Hepatocyte (in vitro differentiated cells): ENCODE data around the gene TRPM3.

Experiments
- EZH2 ChIP-seq: fragments of 200-600 bp; sonication (generic); IDR thresholded peaks from 2 replicates; pipeline ENCODE4 v1.6.1; 2016; ENCODE audit warnings: antibody characterized with exemption, mild to moderate bottlenecking, borderline replicate concordance
- EZH2phosphoT487 ChIP-seq: fragments of 200-600 bp; sonication (generic); IDR thresholded peaks from one replicate; pipeline ENCODE4 v1.6.1; 2018; ENCODE audit warnings: antibody characterized with exemption, mild to moderate bottlenecking, low read depth, moderate library complexity; ENCODE audit not compliant: unreplicated experiment, severe bottlenecking
- TF ChIP-seq, protein P1 (sequence below): fragments of 200-600 bp; sonication (generic); IDR thresholded peaks from 2 replicates; pipeline ENCODE4 v1.5.1; 2016; ENCODE audit warnings: antibody characterized with exemption, mild to moderate bottlenecking; ENCODE audit not compliant: poor library complexity

DNA sequence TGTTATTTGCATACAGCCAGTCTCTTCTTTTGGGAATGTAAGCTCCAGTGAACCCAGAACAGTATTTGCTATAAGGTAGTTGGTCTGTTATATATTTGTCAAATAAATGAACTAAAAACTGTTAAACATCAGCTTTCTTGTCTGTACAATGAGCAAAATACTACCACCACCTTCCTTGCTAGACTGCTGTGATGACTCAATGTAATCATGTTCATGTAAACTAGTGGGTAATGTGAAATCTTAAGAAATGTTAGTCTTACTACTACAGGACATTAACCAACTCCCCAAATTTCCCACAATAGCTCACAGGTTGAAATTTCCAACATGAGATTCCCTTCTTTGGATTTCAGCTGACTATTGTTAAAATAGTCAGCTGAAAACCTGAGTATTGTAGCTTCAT, 176.1 kb downstream of the TRPM3 start:
- TF ChIP-seq, protein P1, sequence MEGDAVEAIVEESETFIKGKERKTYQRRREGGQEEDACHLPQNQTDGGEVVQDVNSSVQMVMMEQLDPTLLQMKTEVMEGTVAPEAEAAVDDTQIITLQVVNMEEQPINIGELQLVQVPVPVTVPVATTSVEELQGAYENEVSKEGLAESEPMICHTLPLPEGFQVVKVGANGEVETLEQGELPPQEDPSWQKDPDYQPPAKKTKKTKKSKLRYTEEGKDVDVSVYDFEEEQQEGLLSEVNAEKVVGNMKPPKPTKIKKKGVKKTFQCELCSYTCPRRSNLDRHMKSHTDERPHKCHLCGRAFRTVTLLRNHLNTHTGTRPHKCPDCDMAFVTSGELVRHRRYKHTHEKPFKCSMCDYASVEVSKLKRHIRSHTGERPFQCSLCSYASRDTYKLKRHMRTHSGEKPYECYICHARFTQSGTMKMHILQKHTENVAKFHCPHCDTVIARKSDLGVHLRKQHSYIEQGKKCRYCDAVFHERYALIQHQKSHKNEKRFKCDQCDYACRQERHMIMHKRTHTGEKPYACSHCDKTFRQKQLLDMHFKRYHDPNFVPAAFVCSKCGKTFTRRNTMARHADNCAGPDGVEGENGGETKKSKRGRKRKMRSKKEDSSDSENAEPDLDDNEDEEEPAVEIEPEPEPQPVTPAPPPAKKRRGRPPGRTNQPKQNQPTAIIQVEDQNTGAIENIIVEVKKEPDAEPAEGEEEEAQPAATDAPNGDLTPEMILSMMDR = no peak
- TF ChIP-seq EZH2phosphoT487 (no peak), EZH2 (no peak)
